Breast epithelium (tissue), 4 donors: ENCODE results near the gene FBLN2. TPM values are rescaled to one million over a fixed set of nuclear protein-coding genes. Genes with fewer than 3 reads are reported as not detected.
"Not testable (repeated sequence)": the region's sequence is repeated elsewhere in the genome, so short reads cannot be mapped to it uniquely, and the experiment has no call there.

Experiments used
- DNase-seq, 2 donors: peaks; one replicate each; pipeline ENCODE4 v3.0.0-alpha.2; 2019; ENCODE audit warnings: low spot score in 2 of 2
- H3K27ac ChIP-seq, 2 donors: fragments of 200-600 bp; sonication (generic) in 1 of 2; one replicate each; pipeline ENCODE4 v1.5.1; 2016 to 2019; ENCODE audit warnings: mild to moderate bottlenecking in 1 of 2
- H3K27me3 ChIP-seq, 2 donors: fragments of 200-600 bp; sonication (generic) in 1 of 2; one replicate each; pipeline versions ENCODE4 v1.5.1 to v1.6.0; 2017 to 2019; ENCODE audit warnings: control low read depth in 1 of 2, mild to moderate bottlenecking in 1 of 2
- H3K36me3 ChIP-seq: fragments of 200-600 bp; one replicate; pipeline ENCODE4 v1.5.1; 2019
- H3K4me1 ChIP-seq, 2 donors: fragments of 200-600 bp; sonication (generic); one replicate each; pipeline ENCODE4 v1.5.1; 2016 to 2019; ENCODE audit warnings: control low read depth in 1 of 2
- H3K4me3 ChIP-seq, 3 donors: fragments of 200-600 bp; sonication (generic); 1 replicate in 2 of 3; 2 replicates in 1 of 3; pipeline ENCODE4 v1.5.1; 2016 to 2019; ENCODE audit warnings: mild to moderate bottlenecking in 3 of 3, moderate library complexity in 2 of 3
- H3K9me3 ChIP-seq, 2 donors: fragments of 200-600 bp; sonication (generic) in 1 of 2; one replicate each; pipeline ENCODE4 v1.5.1; 2016 to 2019; ENCODE audit warnings: control low read depth in 1 of 2
- POLR2A ChIP-seq: fragments of 450-650 bp; IDR thresholded peaks from one replicate; pipeline ENCODE4 v1.6.1; 2016; ENCODE audit warnings: antibody characterized with exemption, mild to moderate bottlenecking, moderate library complexity
- POLR2AphosphoS5 ChIP-seq, 3 donors: sonication (generic); formaldehyde crosslinking; IDR thresholded peaks; one replicate each; pipeline ENCODE4 v1.6.1; 2017; ENCODE audit warnings: antibody characterized with exemption in 3 of 3
- intact Hi-C: fragments of 100-400 bp; cut with DNase I; formaldehyde crosslinking; loops from one replicate; pipeline ENCODE4 v1.15.1; 2023; ENCODE audit warnings: low total_unique reads
- total RNA-seq, 3 donors: library from RNA; depleted of rRNA; stranded (reverse); fragments of >200 nt; gene quantifications; one replicate each; pipeline ENCODE4 v1.1.0, GENCODE V29; 2016
- TF ChIP-seq, protein P1 (sequence below), 3 donors: fragments of 450-650 bp; IDR thresholded peaks; one replicate each; pipeline ENCODE4 v1.5.1; 2016 to 2017; ENCODE audit warnings: antibody characterized with exemption in 3 of 3, mild to moderate bottlenecking in 3 of 3, moderate library complexity in 3 of 3

The FBLN2 gene
- total RNA-seq, 3 donors from 2014 or later, result 43.5 to 663 (median 81.3) TPM

- Histone ChIP-seq H3K4me1 (no peaks in the 10 kb centered on the region), H3K27ac (peak overlapping the region; percentile 58 to 89), H3K9me3 (no peaks in the 10 kb centered on the region), H3K27me3 (no peaks in the 10 kb centered on the region), H3K36me3 (no peaks in the 10 kb centered on the region), H3K4me3 (no peak overlapping the region)
- no peak for TF ChIP-seq POLR2A
- no peak for TF ChIP-seq POLR2AphosphoS5 (IDR thresholded peaks at IDR 0.05)
- TF ChIP-seq, protein P1, sequence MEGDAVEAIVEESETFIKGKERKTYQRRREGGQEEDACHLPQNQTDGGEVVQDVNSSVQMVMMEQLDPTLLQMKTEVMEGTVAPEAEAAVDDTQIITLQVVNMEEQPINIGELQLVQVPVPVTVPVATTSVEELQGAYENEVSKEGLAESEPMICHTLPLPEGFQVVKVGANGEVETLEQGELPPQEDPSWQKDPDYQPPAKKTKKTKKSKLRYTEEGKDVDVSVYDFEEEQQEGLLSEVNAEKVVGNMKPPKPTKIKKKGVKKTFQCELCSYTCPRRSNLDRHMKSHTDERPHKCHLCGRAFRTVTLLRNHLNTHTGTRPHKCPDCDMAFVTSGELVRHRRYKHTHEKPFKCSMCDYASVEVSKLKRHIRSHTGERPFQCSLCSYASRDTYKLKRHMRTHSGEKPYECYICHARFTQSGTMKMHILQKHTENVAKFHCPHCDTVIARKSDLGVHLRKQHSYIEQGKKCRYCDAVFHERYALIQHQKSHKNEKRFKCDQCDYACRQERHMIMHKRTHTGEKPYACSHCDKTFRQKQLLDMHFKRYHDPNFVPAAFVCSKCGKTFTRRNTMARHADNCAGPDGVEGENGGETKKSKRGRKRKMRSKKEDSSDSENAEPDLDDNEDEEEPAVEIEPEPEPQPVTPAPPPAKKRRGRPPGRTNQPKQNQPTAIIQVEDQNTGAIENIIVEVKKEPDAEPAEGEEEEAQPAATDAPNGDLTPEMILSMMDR (IDR thresholded peaks at IDR 0.05), result no peak
- no peak for DNase-seq
- intact Hi-C loops, result no loop called here
Measured at GRCh38 chr3:13519006-13519791, 29.7 kb upstream of the FBLN2 start.

- Histone ChIP-seq H3K4me1 (no peaks in the 10 kb centered on the region), H3K27me3 (no peaks in the 10 kb centered on the region)
- intact Hi-C loops, result no loop called here
Measured at GRCh38 chr3:13520326-13520880, 28.5 kb upstream of the FBLN2 start.

DNA sequence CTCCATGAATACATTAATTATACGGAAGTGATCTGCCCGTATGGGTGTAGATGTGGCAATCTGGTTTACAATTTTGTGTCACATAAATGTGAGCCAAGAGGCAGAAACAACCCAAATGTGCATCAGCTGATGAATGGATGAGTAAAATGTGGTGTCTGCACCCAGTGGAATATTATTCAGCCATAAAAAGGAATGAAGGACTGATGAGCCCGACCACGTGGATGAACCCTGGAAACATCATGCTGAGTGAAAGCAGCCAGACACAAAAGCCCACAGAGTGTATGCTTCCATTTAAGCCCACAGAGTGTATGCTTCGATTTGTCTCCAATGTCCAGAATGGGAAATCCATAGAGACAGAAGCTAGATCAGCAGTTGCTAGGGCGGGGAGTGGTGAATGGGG lies 27.6 kb upstream of the FBLN2 start:
- DNase-seq, result no peak
- Histone ChIP-seq H3K4me3 (no peak overlapping the region), H3K9me3 (no peaks in the 10 kb centered on the region), H3K27ac (no peak overlapping the region), H3K36me3 (no peaks in the 10 kb centered on the region), H3K4me1 (peaks cover 0 to 2% of the 10 kb centered on the region in 2 donors), H3K27me3 (no peaks in the 10 kb centered on the region)
- intact Hi-C loops, result no loop called here
- no peak for TF ChIP-seq POLR2AphosphoS5 (IDR thresholded peaks at IDR 0.05)
- no peak for TF ChIP-seq POLR2A
- TF ChIP-seq, protein P1 (IDR thresholded peaks at IDR 0.05), result no peak

More at GRCh38 chr3:13520326-13520880, 28.5 kb upstream of the FBLN2 start:
- H3K9me3 ChIP-seq, result no peaks in the 10 kb centered on the region
- TF ChIP-seq, protein P1 (IDR thresholded peaks at IDR 0.05), result no peak
- TF ChIP-seq POLR2AphosphoS5 (IDR thresholded peaks at IDR 0.05) (no peak), POLR2A (no peak)
- no peak for DNase-seq
- no peaks in the 10 kb centered on the region for H3K36me3 ChIP-seq
- H3K4me3 ChIP-seq, result no peak overlapping the region
- H3K27ac ChIP-seq, result peak overlapping the region in 1 of 2 donors; percentile 7

DNA sequence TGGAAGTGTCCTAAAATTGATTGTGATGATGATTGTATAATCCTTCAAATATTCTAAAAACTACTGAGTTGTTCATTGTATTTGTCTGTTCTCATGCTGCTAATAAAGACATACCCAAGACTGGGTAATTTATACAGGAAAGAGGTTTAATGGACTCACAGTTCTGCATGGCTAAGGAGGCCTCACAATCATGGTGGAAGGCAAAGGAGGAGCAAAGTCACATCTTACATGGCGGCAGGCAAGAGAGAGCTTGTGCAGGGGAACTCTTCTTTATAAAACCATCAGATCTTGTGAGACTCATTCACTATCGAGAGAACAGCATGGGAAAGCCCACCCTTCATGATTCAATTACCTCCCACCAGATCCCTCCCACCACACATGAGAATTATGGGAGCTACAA lies 27.2 kb upstream of the FBLN2 start:
- H3K4me1 ChIP-seq, H3K36me3 ChIP-seq, intact Hi-C loops, H3K9me3 ChIP-seq, H3K27me3 ChIP-seq, DNase-seq, H3K27ac ChIP-seq, H3K4me3 ChIP-seq: not testable (repeated sequence)

DNA sequence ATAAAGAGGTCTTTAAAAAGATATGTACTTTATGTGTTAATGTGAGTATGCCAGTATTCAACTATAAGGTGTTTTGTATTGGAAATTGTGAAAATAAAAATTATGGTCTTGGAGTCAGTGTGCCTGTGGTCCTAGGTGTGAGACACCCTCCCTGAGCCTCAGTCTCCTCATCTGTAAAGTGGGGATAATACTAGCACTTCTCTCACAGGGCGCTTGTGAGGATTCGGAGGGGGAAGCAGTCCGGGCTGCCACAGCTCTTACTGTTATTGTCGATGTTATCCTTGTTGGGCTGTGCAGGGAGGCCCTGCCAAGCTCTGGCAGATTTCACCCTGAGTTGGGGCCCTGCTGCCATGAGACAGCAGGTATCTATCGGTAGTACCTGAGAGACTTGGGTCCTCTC lies 26.7 kb upstream of the FBLN2 start:
- DNase-seq, result no peak
- Histone ChIP-seq H3K27me3 (no peaks in the 10 kb centered on the region), H3K4me3 (no peak overlapping the region), H3K4me1 (peaks cover 0 to 5% of the 10 kb centered on the region in 2 donors), H3K27ac (no peak overlapping the region), H3K9me3 (no peaks in the 10 kb centered on the region), H3K36me3 (no peaks in the 10 kb centered on the region)
- intact Hi-C loops, result no loop called here
- no peak for TF ChIP-seq POLR2A
- no peak for TF ChIP-seq POLR2AphosphoS5 (IDR thresholded peaks at IDR 0.05)
- TF ChIP-seq, protein P1 (IDR thresholded peaks at IDR 0.05), result no peak
